Measurements from ENCODE around the gene RFC2.

DNA sequence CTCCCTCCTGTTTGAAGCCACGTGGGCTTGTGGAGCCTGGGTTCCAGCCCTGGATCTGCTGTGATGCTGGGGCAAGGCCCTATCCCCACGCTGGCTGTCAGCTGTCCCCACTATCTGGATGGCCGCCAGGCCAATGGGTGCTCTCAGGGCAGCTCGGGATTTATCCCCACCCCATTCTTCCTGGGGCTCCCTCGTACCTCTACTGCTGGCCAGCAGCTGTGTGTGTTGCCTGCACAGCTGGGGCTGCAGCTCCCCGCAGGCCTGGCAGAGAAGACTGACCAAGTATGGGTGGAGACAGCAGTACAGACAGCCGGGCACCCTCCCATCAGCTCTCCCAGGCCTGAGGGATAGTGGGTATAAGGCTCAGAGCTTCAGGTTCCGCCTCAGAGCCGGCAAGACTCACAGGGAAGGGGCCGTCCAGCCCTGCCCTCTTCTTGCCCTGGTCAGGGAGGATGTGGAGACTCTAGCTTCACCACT lies 48.6 kb upstream of the RFC2 start:
- TF ChIP-seq, protein P1, sequence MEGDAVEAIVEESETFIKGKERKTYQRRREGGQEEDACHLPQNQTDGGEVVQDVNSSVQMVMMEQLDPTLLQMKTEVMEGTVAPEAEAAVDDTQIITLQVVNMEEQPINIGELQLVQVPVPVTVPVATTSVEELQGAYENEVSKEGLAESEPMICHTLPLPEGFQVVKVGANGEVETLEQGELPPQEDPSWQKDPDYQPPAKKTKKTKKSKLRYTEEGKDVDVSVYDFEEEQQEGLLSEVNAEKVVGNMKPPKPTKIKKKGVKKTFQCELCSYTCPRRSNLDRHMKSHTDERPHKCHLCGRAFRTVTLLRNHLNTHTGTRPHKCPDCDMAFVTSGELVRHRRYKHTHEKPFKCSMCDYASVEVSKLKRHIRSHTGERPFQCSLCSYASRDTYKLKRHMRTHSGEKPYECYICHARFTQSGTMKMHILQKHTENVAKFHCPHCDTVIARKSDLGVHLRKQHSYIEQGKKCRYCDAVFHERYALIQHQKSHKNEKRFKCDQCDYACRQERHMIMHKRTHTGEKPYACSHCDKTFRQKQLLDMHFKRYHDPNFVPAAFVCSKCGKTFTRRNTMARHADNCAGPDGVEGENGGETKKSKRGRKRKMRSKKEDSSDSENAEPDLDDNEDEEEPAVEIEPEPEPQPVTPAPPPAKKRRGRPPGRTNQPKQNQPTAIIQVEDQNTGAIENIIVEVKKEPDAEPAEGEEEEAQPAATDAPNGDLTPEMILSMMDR (IDR thresholded peaks at IDR 0.05; ENCODE audit: low read depth, low read length), result no peak
- no peak for TF ChIP-seq POLR2A (IDR thresholded peaks at IDR 0.05; ENCODE audit: extremely low read depth, insufficient read length)
- no peak for TF ChIP-seq MYC (IDR thresholded peaks at IDR 0.05; ENCODE audit: low read depth, low read length)
- TF ChIP-seq, protein P2, sequence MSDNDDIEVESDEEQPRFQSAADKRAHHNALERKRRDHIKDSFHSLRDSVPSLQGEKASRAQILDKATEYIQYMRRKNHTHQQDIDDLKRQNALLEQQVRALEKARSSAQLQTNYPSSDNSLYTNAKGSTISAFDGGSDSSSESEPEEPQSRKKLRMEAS (IDR thresholded peaks at IDR 0.05; ENCODE audit: low read depth, low read length), result no peak

Measured in NB4 (cell line).